ENCODE results near the gene STON1.
"Not testable (repeated sequence)": the region's sequence is repeated elsewhere in the genome, so short reads cannot be mapped to it uniquely, and the experiment has no call there.

Gene STON1

GRCh38 chr2:48515513-48515985, 14.4 kb upstream of the STON1 start:
- TF ChIP-seq ARNTL (CRISPR knock-in tag; IDR thresholded peaks at IDR 0.05; ENCODE audit: borderline replicate concordance, low read depth), result no peak
- TF ChIP-seq ZC3H10 (CRISPR knock-in tag; IDR thresholded peaks at IDR 0.05), result no peak
- no peak for TF ChIP-seq GLIS3 (CRISPR knock-in tag; IDR thresholded peaks at IDR 0.05)
- TF ChIP-seq TOX (CRISPR knock-in tag; IDR thresholded peaks at IDR 0.05; ENCODE audit: borderline replicate concordance), result no peak
- no peak for TF ChIP-seq ESRRG (CRISPR knock-in tag; IDR thresholded peaks at IDR 0.05)
- TF ChIP-seq ZNF70 (CRISPR knock-in tag; IDR thresholded peaks at IDR 0.05), result no peak
- TF ChIP-seq PATZ1 (CRISPR knock-in tag; IDR thresholded peaks at IDR 0.05; ENCODE audit: borderline replicate concordance), result no peak
- TF ChIP-seq ZNF8 (CRISPR knock-in tag; IDR thresholded peaks at IDR 0.05), result no peak
- no peak for TF ChIP-seq RARB (CRISPR knock-in tag; IDR thresholded peaks at IDR 0.05)

GRCh38 chr2:48519593-48519992, 10.4 kb upstream of the STON1 start:
- no peak for ATAC-seq
- no peak for TF ChIP-seq TSHZ2 (CRISPR knock-in tag; IDR thresholded peaks at IDR 0.05)
- no peak for TF ChIP-seq ZC3H10 (CRISPR knock-in tag; IDR thresholded peaks at IDR 0.05)
- TF ChIP-seq OSR1 (CRISPR knock-in tag; IDR thresholded peaks at IDR 0.05), result no peak
- no peak for TF ChIP-seq ZNF565 (CRISPR knock-in tag; conservative IDR thresholded peaks at IDR 0.05; ENCODE audit: low read depth)
- no peak for TF ChIP-seq GLIS3 (CRISPR knock-in tag; IDR thresholded peaks at IDR 0.05)
- no peak for TF ChIP-seq CSRNP3 (CRISPR knock-in tag; IDR thresholded peaks at IDR 0.05)
- TF ChIP-seq BACH2 (CRISPR knock-in tag; IDR thresholded peaks at IDR 0.05; ENCODE audit: borderline replicate concordance), result no peak
- no peak for TF ChIP-seq SNAI2 (CRISPR knock-in tag; IDR thresholded peaks at IDR 0.05)
- no peak for TF ChIP-seq ESRRG (CRISPR knock-in tag; IDR thresholded peaks at IDR 0.05)
- no peak for TF ChIP-seq ISL1 (CRISPR knock-in tag; IDR thresholded peaks at IDR 0.05)
- TF ChIP-seq POU6F1 (CRISPR knock-in tag; IDR thresholded peaks at IDR 0.05; ENCODE audit: borderline replicate concordance, low read depth), result no peak
- TF ChIP-seq TOX (CRISPR knock-in tag; IDR thresholded peaks at IDR 0.05; ENCODE audit: borderline replicate concordance), result no peak
- no peak for TF ChIP-seq PPARA (CRISPR knock-in tag; IDR thresholded peaks at IDR 0.05; ENCODE audit: borderline replicate concordance)
- TF ChIP-seq ARNTL (CRISPR knock-in tag; IDR thresholded peaks at IDR 0.05; ENCODE audit: borderline replicate concordance, low read depth), result no peak
- no peak for TF ChIP-seq RARB (CRISPR knock-in tag; IDR thresholded peaks at IDR 0.05)
- no peak for TF ChIP-seq PATZ1 (CRISPR knock-in tag; IDR thresholded peaks at IDR 0.05; ENCODE audit: borderline replicate concordance)

More at GRCh38 chr2:48515513-48515985, 14.4 kb upstream of the STON1 start:
- ATAC-seq, result no peak

- 0 out of 2 replicates have a peak, but pooled peaks have one; percentile 16 for TF ChIP-seq ZNF8 (CRISPR knock-in tag; IDR thresholded peaks at IDR 0.05)
- not testable (repeated sequence) for ATAC-seq
These were observed 5.2 kb upstream of the STON1 start for GRCh38 chr2:48524756-48525155.

Data from SK-N-SH treated with all-trans-retinoic acid at 6 μM for 48 hours (cell line).